KMS-11 (cell line): ENCODE measurements around the gene WDR90.
A peak's percentile ranks its signal among the peaks of the same experiment; 100 is the strongest.

Experiments
- H2AFZ ChIP-seq: fragments of 200-600 bp; sonication (generic); 2 replicates; pipeline ENCODE4 v1.6.1; 2016; ENCODE audit warnings: antibody characterized with exemption, mixed run types, low read depth
- H3K27ac ChIP-seq: fragments of 200-600 bp; sonication (generic); 2 replicates; pipeline ENCODE4 v1.6.1; 2016; ENCODE audit warnings: mild to moderate bottlenecking, mixed run types
- H3K27me3 ChIP-seq: fragments of 200-600 bp; sonication (generic); 2 replicates; pipeline ENCODE4 v1.6.1; 2017; ENCODE audit warnings: mild to moderate bottlenecking, low read depth, mixed run types, moderate library complexity; ENCODE audit not compliant: insufficient read depth
- H3K36me3 ChIP-seq: fragments of 200-600 bp; sonication (generic); 2 replicates; pipeline ENCODE4 v1.6.1; 2017; ENCODE audit warnings: mild to moderate bottlenecking, mixed run types; ENCODE audit not compliant: insufficient read depth
- H3K4me1 ChIP-seq: fragments of 200-600 bp; sonication (generic); 2 replicates; pipeline ENCODE4 v1.6.1; 2016; ENCODE audit warnings: mild to moderate bottlenecking, low read depth, mixed run types; ENCODE audit not compliant: poor library complexity, severe bottlenecking
- H3K4me2 ChIP-seq: fragments of 200-600 bp; sonication (generic); 2 replicates; pipeline ENCODE4 v1.7.0; 2016; ENCODE audit warnings: mild to moderate bottlenecking, mixed run types
- H3K4me3 ChIP-seq: fragments of 200-600 bp; sonication (generic); IDR thresholded peaks from 2 replicates; pipeline ENCODE4 v1.6.1; 2017; ENCODE audit warnings: low read depth, low read length, mixed read lengths; ENCODE audit not compliant: insufficient read depth
- H3K79me2 ChIP-seq: fragments of 200-600 bp; sonication (generic); 2 replicates; pipeline ENCODE4 v1.6.1; 2016; ENCODE audit warnings: low read depth, mixed run types; ENCODE audit not compliant: insufficient read depth
- H3K9ac ChIP-seq: fragments of 200-600 bp; sonication (generic); 2 replicates; pipeline ENCODE4 v1.6.1; 2016; ENCODE audit warnings: mild to moderate bottlenecking, mixed run types
- H4K20me1 ChIP-seq: fragments of 200-600 bp; sonication (generic); 2 replicates; pipeline ENCODE4 v1.6.1; 2016; ENCODE audit warnings: mild to moderate bottlenecking, mixed run types; ENCODE audit not compliant: insufficient read depth
- TF ChIP-seq, protein P1 (sequence below): fragments of 200-600 bp; sonication (generic); conservative IDR thresholded peaks from 2 replicates; pipeline ENCODE4 v1.6.1; 2017; ENCODE audit warnings: low read depth, mild to moderate bottlenecking, antibody characterized with exemption, low read length, moderate library complexity, mixed read lengths

Gene WDR90

DNA sequence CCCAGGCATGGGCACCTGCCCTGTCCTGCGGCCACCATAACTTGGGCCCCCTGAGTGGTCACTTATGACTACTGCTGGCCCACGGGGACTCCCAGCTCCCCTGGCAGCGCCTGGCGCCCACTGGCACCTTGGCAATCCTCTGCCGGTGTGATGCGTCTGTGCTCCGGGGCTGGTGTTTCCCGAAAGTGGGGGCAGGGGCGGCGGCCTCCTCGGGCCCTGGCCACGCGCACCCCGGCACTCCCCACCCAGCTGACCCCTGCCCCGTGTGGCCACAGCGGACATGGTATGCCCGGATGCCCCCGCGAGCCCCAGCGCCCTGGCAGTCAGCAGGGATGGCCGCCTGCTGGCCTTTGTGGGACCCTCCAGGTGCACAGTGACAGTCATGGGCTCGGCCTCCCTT lies 8.3 kb downstream of the WDR90 start:
- Histone ChIP-seq H3K36me3 (no peaks in the 10 kb centered on the region), H3K27me3 (no peaks in the 10 kb centered on the region)

DNA sequence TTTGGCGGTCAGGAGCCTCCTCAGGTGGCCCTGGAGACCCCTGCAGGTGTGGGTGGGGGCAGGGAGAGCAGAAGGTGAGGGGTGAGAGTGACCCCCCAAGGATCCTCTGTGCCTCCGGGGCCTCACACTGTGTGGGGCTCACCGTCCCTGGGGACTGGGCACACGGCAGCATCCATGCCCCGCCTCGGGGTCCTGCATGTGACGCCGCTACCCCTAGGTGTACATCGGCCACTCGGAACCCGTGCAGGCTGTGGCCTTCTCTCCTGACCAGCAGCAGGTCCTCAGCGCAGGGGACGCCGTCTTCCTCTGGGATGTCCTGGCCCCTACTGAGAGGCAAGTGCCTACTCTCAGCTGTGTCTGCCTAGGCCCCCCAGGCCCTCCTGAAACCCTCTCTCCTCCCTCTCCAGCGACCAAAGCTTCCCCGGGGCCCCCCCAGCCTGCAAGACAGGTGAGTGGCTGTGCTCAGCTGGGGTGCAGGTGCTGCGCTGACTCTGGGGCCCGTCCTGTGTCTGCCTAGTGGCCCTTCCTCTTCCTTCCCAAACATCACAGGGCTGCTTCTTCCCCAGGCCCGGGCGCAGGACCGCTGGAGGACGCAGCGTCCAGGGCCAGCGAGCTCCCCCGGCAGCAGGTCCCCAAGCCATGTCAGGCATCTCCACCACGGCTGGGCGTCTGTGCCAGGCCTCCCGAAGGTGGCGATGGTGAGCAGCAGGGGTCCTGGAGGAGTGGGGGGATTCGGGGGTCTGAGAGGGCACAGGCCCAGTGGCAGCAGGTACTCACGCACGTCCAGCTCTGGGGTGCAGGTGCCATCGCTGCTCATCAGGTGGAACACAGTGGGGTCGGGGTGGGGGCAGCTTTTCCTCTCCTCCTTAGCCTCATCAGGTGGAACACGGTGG lies 9.8 kb downstream of the WDR90 start:
- Histone ChIP-seq H4K20me1 (no peaks in the 10 kb centered on the region), H3K9ac (no peak overlapping the region), H2AFZ (no peak overlapping the region), H3K27ac (no peak overlapping the region), H3K36me3 (no peaks in the 10 kb centered on the region), H3K4me3 (no peak overlapping the region), H3K27me3 (no peaks in the 10 kb centered on the region), H3K4me1 (peaks cover 20% of the 10 kb centered on the region), H3K79me2 (no peaks in the 10 kb centered on the region), H3K4me2 (no peak overlapping the region)
- TF ChIP-seq, protein P1, sequence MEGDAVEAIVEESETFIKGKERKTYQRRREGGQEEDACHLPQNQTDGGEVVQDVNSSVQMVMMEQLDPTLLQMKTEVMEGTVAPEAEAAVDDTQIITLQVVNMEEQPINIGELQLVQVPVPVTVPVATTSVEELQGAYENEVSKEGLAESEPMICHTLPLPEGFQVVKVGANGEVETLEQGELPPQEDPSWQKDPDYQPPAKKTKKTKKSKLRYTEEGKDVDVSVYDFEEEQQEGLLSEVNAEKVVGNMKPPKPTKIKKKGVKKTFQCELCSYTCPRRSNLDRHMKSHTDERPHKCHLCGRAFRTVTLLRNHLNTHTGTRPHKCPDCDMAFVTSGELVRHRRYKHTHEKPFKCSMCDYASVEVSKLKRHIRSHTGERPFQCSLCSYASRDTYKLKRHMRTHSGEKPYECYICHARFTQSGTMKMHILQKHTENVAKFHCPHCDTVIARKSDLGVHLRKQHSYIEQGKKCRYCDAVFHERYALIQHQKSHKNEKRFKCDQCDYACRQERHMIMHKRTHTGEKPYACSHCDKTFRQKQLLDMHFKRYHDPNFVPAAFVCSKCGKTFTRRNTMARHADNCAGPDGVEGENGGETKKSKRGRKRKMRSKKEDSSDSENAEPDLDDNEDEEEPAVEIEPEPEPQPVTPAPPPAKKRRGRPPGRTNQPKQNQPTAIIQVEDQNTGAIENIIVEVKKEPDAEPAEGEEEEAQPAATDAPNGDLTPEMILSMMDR = peak; percentile 35; the same call in 1 of the 2 replicates

More for the DNA sequence above, 8.3 kb downstream of the WDR90 start:
- Histone ChIP-seq H3K79me2 (no peaks in the 10 kb centered on the region), H3K27ac (no peak overlapping the region), H3K4me3 (no peak overlapping the region), H3K9ac (no peak overlapping the region), H2AFZ (no peak overlapping the region), H3K4me2 (no peak overlapping the region), H4K20me1 (no peaks in the 10 kb centered on the region), H3K4me1 (peaks cover 20% of the 10 kb centered on the region)
- TF ChIP-seq, protein P1 = no peak

DNA sequence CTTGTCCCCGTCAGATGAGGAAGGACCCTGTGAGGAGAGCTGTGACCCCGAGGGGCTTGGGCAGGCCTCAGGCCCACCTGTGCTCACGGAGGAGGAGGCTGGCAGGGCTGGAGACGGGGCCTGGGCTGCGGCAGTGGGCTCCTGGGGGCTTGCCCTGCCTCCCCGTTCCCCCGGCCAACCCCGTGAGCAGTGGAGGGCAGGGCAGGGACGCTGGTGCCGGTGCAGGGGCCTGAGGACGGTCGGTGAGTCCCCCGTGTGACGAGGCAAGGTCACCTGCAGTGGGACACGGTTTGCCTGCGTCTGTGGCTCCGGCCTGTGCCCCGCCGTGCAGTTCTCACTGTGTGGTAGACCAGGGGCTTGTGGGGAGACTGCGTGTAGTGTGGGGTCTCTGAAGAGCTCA lies 10.5 kb downstream of the WDR90 start:
- Histone ChIP-seq H3K27me3 (no peaks in the 10 kb centered on the region), H3K4me2 (peak overlapping the region; percentile 55; the same call in 1 of the 2 replicates), H3K36me3 (no peaks in the 10 kb centered on the region), H3K9ac (peak overlapping the region; percentile 43; the same call in 1 of the 2 replicates), H2AFZ (no peak overlapping the region), H4K20me1 (no peaks in the 10 kb centered on the region), H3K4me3 (no peak overlapping the region), H3K79me2 (no peaks in the 10 kb centered on the region), H3K27ac (no peak overlapping the region; the same call in 1 of the 2 replicates), H3K4me1 (peaks cover 20% of the 10 kb centered on the region)
- TF ChIP-seq, protein P1 = no peak; the same call in 1 of the 2 replicates

DNA sequence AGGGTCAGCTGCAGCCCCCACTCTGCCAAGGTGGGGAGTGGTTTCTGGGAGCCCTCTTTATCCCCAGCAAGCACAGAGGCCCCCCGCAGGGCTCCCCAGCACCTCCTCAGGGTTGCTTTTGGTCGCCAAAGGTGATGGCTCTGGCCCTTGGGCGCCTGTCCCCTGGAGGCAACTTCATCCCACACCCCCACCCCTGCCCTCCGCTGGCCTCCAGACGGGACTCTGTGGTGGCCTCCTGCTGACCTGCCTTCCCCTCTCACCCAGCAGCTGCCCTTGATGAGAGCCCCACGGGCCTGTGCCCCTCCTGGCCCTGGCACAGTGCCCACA lies 10.9 kb downstream of the WDR90 start:
- peaks cover 20% of the 10 kb centered on the region for H3K4me1 ChIP-seq
- H3K36me3 ChIP-seq = no peaks in the 10 kb centered on the region
- TF ChIP-seq, protein P1 = no peak
- no peak overlapping the region for H3K4me3 ChIP-seq
- peak overlapping the region; percentile 50 for H3K27ac ChIP-seq
- H4K20me1 ChIP-seq = no peaks in the 10 kb centered on the region
- peak overlapping the region; percentile 43; the same call in 1 of the 2 replicates for H3K9ac ChIP-seq
- no peaks in the 10 kb centered on the region for H3K79me2 ChIP-seq
- H3K27me3 ChIP-seq = no peaks in the 10 kb centered on the region
- H3K4me2 ChIP-seq = peak overlapping the region; percentile 55
- H2AFZ ChIP-seq = peak overlapping the region; percentile 49; the same call in 1 of the 2 replicates
